Measurements from ENCODE around the gene WWOX. TPM values are rescaled to one million over a fixed set of nuclear protein-coding genes. Genes with fewer than 3 reads are reported as not detected.

The WWOX gene
- total and polyA plus RNA-seq, 2 donors (not counting 1 experiment from before 2014, with no cell fraction given): 10.5 to 42.3 TPM

DNA sequence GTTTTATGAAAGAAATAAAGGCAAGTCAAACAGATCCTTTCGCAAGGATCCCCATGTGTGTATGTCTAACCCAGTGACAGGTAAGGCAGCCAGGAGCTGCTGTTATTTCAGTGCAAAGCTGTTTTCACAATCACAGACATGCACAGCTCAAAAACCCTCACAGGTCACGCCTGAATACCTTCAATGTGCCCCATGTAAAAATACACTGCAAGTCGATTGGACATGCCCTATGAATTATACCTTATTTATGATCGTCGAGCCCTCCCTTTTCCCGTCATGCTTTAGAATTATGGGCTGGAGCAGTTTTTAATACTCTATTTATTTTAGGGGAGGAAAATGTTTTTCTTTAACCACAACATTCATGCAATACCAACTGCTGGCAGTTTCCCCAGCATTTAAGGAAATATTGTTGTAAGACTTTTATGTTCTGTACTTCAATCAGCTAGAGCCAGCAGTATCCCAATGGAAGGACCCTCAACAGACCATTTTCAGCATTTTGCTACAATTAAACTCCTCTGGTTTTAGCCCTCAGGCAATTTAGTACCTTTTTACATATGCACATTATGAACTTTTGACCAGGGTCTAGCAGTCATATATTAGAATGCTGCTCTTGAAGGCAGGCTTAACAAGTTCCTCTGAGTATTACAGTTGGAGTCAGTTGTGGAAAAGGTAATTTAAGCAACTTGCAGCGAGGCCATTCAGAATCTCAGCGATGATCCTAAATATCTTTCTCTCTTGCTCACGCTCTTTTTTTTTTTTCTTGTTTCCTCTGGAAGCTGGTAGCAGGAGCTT is 362.2 kb downstream of the WWOX start:
- DNase-seq (no peak), ATAC-seq (ENCODE audit: low read depth) (no peak)
- TF ChIP-seq EZH2 (IDR thresholded peaks at IDR 0.05; ENCODE audit: borderline replicate concordance, insufficient read depth, low read depth, low read length, poor library complexity, severe bottlenecking): no peak
- TF ChIP-seq, protein P1, sequence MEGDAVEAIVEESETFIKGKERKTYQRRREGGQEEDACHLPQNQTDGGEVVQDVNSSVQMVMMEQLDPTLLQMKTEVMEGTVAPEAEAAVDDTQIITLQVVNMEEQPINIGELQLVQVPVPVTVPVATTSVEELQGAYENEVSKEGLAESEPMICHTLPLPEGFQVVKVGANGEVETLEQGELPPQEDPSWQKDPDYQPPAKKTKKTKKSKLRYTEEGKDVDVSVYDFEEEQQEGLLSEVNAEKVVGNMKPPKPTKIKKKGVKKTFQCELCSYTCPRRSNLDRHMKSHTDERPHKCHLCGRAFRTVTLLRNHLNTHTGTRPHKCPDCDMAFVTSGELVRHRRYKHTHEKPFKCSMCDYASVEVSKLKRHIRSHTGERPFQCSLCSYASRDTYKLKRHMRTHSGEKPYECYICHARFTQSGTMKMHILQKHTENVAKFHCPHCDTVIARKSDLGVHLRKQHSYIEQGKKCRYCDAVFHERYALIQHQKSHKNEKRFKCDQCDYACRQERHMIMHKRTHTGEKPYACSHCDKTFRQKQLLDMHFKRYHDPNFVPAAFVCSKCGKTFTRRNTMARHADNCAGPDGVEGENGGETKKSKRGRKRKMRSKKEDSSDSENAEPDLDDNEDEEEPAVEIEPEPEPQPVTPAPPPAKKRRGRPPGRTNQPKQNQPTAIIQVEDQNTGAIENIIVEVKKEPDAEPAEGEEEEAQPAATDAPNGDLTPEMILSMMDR (IDR thresholded peaks at IDR 0.05): no peak
- Histone ChIP-seq H3K79me2 (ENCODE audit: control insufficient read depth, insufficient read depth, low read length) (no peaks in the 10 kb centered on the region), H4K20me1 (ENCODE audit: control insufficient read depth, insufficient read depth, low read length, poor library complexity, severe bottlenecking) (no peaks in the 10 kb centered on the region), H3K9ac (ENCODE audit: low read length) (no peak overlapping the region), H3K27ac (ENCODE audit: low read length in 2 of 2) (no peak overlapping the region), H3K4me3 (ENCODE audit: control extremely low read depth in 1 of 5, extremely low read depth in 1 of 5, insufficient read depth in 1 of 5, low read depth in 2 of 5, low read length in 4 of 5) (no peak overlapping the region), H3K4me2 (replicated peaks; ENCODE audit: low read depth, low read length, poor library complexity, severe bottlenecking) (no peak overlapping the region), H2AFZ (ENCODE audit: insufficient read depth, low read depth, low read length, poor library complexity, severe bottlenecking) (no peak overlapping the region), H3K4me1 (ENCODE audit: control insufficient read depth in 2 of 2, insufficient read depth in 2 of 2, low read length in 2 of 2) (no peaks in the 10 kb centered on the region), H3K27me3 (replicated peaks in 1 of 4; ENCODE audit: control extremely low read depth in 1 of 4, control insufficient read depth in 3 of 4, insufficient read depth in 4 of 4, low read length in 3 of 4) (no peaks in the 10 kb centered on the region), H3K9me3 (ENCODE audit: control extremely low read depth in 1 of 3, control insufficient read depth in 2 of 3, insufficient read depth in 1 of 3, low read length in 2 of 3) (peaks cover 0 to 4% (median 3%) of the 10 kb centered on the region in 3 donors), H3K36me3 (replicated peaks in 1 of 2; ENCODE audit: control extremely low read depth in 1 of 2, control insufficient read depth in 1 of 2, extremely low read depth in 1 of 2, insufficient read depth in 2 of 2, low read length in 1 of 2) (no peaks in the 10 kb centered on the region)
- no peaks in the 10 kb centered on the region for H3K27me3 Mint-ChIP-seq
- no peaks in the 10 kb centered on the region for H3K9me3 Mint-ChIP-seq (ENCODE audit: insufficient read depth)
- intact Hi-C loops (cut with micrococcal nuclease): no loop called here
- H3K27ac Mint-ChIP-seq: no peak overlapping the region
- WGBS (ENCODE audit: insufficient coverage): 100% methylated on average over 2 of the region's 9 CpGs
- CTCF ChIA-PET: no interaction called here
- H3K4me3 Mint-ChIP-seq: no peak overlapping the region
- POLR2A ChIA-PET: no interaction called here
- H3K4me1 Mint-ChIP-seq: no peaks in the 10 kb centered on the region
